ENCODE results near the gene TMEM134. TPM values are rescaled to one million over a fixed set of nuclear protein-coding genes. Genes with fewer than 3 reads are reported as not detected.

Gene TMEM134
- total RNA-seq, 1 experiment from 2014 or later: 36.0 TPM

GRCh38 chr11:67412495-67413179 is 56.4 kb downstream of the TMEM134 start:
- POLR2A ChIA-PET (ENCODE audit: low non-redundant PET): no interaction called here
- no peaks in the 10 kb centered on the region for H3K36me3 ChIP-seq (ENCODE audit: insufficient read depth, low read length, poor library complexity, severe bottlenecking)
- no peak for DNase-seq (ENCODE audit: low spot score)
- TF ChIP-seq EZH2 (IDR thresholded peaks at IDR 0.05; ENCODE audit: borderline replicate concordance, low read depth, low read length, poor library complexity, severe bottlenecking) (no peak), CTCF (conservative IDR thresholded peaks at IDR 0.05; ENCODE audit: low read depth, low read length) (no peak)
- intact Hi-C loops (cut with micrococcal nuclease; ENCODE audit: unreplicated experiment): no loop called here
- peaks cover 25% of the 10 kb centered on the region for H3K4me1 ChIP-seq (ENCODE audit: insufficient read depth, low read length, poor library complexity, severe bottlenecking)
- H3K27ac ChIP-seq (ENCODE audit: low read depth, low read length, poor library complexity, severe bottlenecking): no peak overlapping the region
- CTCF ChIA-PET: interaction anchor here (1.2 kb wide), 1 partner anchor 11 kb away, joined by 5 read pairs; the partner anchor contains the start of gene PPP1CA
- no TSS peak for BruUV-seq (replicated peaks)
- H3K9me3 ChIP-seq (ENCODE audit: low read depth, low read length, poor library complexity, severe bottlenecking): no peaks in the 10 kb centered on the region
- no peaks in the 10 kb centered on the region for H3K27me3 ChIP-seq (replicated peaks; ENCODE audit: insufficient read depth, low read depth, low read length, poor library complexity)
- no peak overlapping the region for H3K4me3 ChIP-seq (ENCODE audit: low read depth, low read length, poor library complexity, severe bottlenecking)

- BruUV-seq (replicated peaks): no TSS peak
Measured at GRCh38 chr11:67411785-67412152, 57.3 kb downstream of the TMEM134 start.

More at GRCh38 chr11:67411785-67412152, 57.3 kb downstream of the TMEM134 start:
- intact Hi-C loops (cut with micrococcal nuclease; ENCODE audit: unreplicated experiment): no loop called here
- H3K9me3 ChIP-seq (ENCODE audit: low read depth, low read length, poor library complexity, severe bottlenecking): no peaks in the 10 kb centered on the region
- TF ChIP-seq EZH2 (IDR thresholded peaks at IDR 0.05; ENCODE audit: borderline replicate concordance, low read depth, low read length, poor library complexity, severe bottlenecking) (no peak), CTCF (conservative IDR thresholded peaks at IDR 0.05; ENCODE audit: low read depth, low read length) (no peak)
- DNase-seq (ENCODE audit: low spot score): no peak
- no peak overlapping the region for H3K4me3 ChIP-seq (ENCODE audit: low read depth, low read length, poor library complexity, severe bottlenecking)
- H3K4me1 ChIP-seq (ENCODE audit: insufficient read depth, low read length, poor library complexity, severe bottlenecking): peaks cover 18% of the 10 kb centered on the region
- POLR2A ChIA-PET (ENCODE audit: low non-redundant PET): no interaction called here
- H3K36me3 ChIP-seq (ENCODE audit: insufficient read depth, low read length, poor library complexity, severe bottlenecking): no peaks in the 10 kb centered on the region
- H3K27ac ChIP-seq (ENCODE audit: low read depth, low read length, poor library complexity, severe bottlenecking): no peak overlapping the region
- no peaks in the 10 kb centered on the region for H3K27me3 ChIP-seq (replicated peaks; ENCODE audit: insufficient read depth, low read depth, low read length, poor library complexity)
- CTCF ChIA-PET: no interaction called here

Small RNA genes lying within 50 kb of the gene (microRNA-seq; reads per million reads assigned to microRNA genes)
- gene MIR6752: 1.1 reads per million

Other genes with a start within 250 kb of the TMEM134 start
- gene GRK2, start 202.8 kb downstream of the TMEM134 start, total RNA-seq (2021): 88.6 and 92.6 TPM in 2 replicates
- 94.2 and 101 TPM in 2 replicates for gene ANKRD13D, start 179.9 kb downstream of the TMEM134 start, total RNA-seq (2021)
- 5.5 and 7.8 TPM in 2 replicates for gene SSH3, start 165.7 kb downstream of the TMEM134 start, total RNA-seq (2021)
- gene POLD4, start 115.7 kb downstream of the TMEM134 start, total RNA-seq (2021): 13.2 and 14.3 TPM in 2 replicates
- gene CLCF1, start 95.7 kb downstream of the TMEM134 start, total RNA-seq (2021): 0.69 and 0.87 TPM in 2 replicates
- gene RAD9A, start 77.3 kb downstream of the TMEM134 start, total RNA-seq (2021): 43.0 and 55.0 TPM in 2 replicates
- 239 TPM in 2 replicates for gene PPP1CA, start 67.4 kb downstream of the TMEM134 start, total RNA-seq (2021)
- gene TBC1D10C, start 65.2 kb downstream of the TMEM134 start, total RNA-seq (2021): not detected in 2 replicates
- 0.13 and 0.28 TPM in 2 replicates for gene CARNS1, start 53.6 kb downstream of the TMEM134 start, total RNA-seq (2021)
- gene RPS6KB2, start 40.8 kb downstream of the TMEM134 start, total RNA-seq (2021): 58.8 and 65.0 TPM in 2 replicates
- gene PTPRCAP, start 31.6 kb downstream of the TMEM134 start, total RNA-seq (2021): 0.56 and 1.3 TPM in 2 replicates
- gene CORO1B, start 25.8 kb downstream of the TMEM134 start, total RNA-seq (2021): 92.5 and 96.6 TPM in 2 replicates
- not detected in 2 replicates for gene GPR152, start 16.5 kb downstream of the TMEM134 start, total RNA-seq (2021)
- not detected in 2 replicates for gene CABP4, start 13.9 kb downstream of the TMEM134 start, total RNA-seq (2021)
- gene AIP, start 13.8 kb upstream of the TMEM134 start, total RNA-seq (2021): 66.0 and 77.9 TPM in 2 replicates
- gene PITPNM1, start 36.1 kb upstream of the TMEM134 start, total RNA-seq (2021): 55.9 and 60.9 TPM in 2 replicates
- gene CDK2AP2, start 38.9 kb upstream of the TMEM134 start, total RNA-seq (2021): 48.1 and 51.3 TPM in 2 replicates
- gene CABP2, start 54.2 kb upstream of the TMEM134 start, total RNA-seq (2021): not detected in 2 replicates
- 1,211 and 1,270 TPM in 2 replicates for gene GSTP1, start 114.6 kb upstream of the TMEM134 start, total RNA-seq (2021)
- gene NDUFV1, start 137.7 kb upstream of the TMEM134 start, total RNA-seq (2021): 250 and 275 TPM in 2 replicates
- 3.4 and 4.7 TPM in 2 replicates for gene NUDT8, start 160.7 kb upstream of the TMEM134 start, total RNA-seq (2021)
- not detected in 2 replicates for gene TBX10, start 170.5 kb upstream of the TMEM134 start, total RNA-seq (2021)
- not detected in 2 replicates for gene ACY3, start 181.5 kb upstream of the TMEM134 start, total RNA-seq (2021)
- not detected in 2 replicates for gene ALDH3B2, start 205.4 kb upstream of the TMEM134 start, total RNA-seq (2021)

All from A673 (cell line).